ENCODE data around the gene EFEMP2.

GRCh38 chr11:65915101-65915820 is 42.7 kb upstream of the EFEMP2 start:
- TF ChIP-seq CTCF (conservative IDR thresholded peaks at IDR 0.05; ENCODE audit: low read depth in 2 of 2), result no peak
- no peak for TF ChIP-seq CREB1 (CRISPR knock-in tag; IDR thresholded peaks at IDR 0.05; ENCODE audit: low read depth)
- no peak for TF ChIP-seq EZH2 (IDR thresholded peaks at IDR 0.05; ENCODE audit: low read depth, unreplicated experiment)
- no peak for TF ChIP-seq REST (IDR thresholded peaks at IDR 0.05; ENCODE audit: unreplicated experiment)
- no peak for TF ChIP-seq POLR2AphosphoS5 (IDR thresholded peaks at IDR 0.05; ENCODE audit: low read depth)
- no peak for TF ChIP-seq NANOG (IDR thresholded peaks at IDR 0.05; ENCODE audit: borderline replicate concordance)
- no peak for TF ChIP-seq EZH2phosphoT487 (IDR thresholded peaks at IDR 0.05; ENCODE audit: unreplicated experiment)

All from GM23338 (cell line).